D721Med (cell line): ENCODE results near the gene RGL2.
A peak's percentile ranks its signal among the peaks of the same experiment; 100 is the strongest.

Experiments used
- DNase-seq: peaks from one replicate; pipeline ENCODE4 v3.0.0; 2011; ENCODE audit warnings: low spot score; ENCODE audit not compliant: insufficient read length
- FAIRE-seq: peaks from 2 replicates; lab custom pipeline; 2011; peaks lifted over from hg19 to GRCh38; lab: Jason Lieb, UNC
- TF ChIP-seq, protein P1 (sequence below): IDR thresholded peaks from 2 replicates; pipeline ENCODE4 v1.5.1; 2012; ENCODE audit warnings: mild to moderate bottlenecking, control low read depth; ENCODE audit not compliant: insufficient read depth; ENCODE audit errors: missing control alignments

Gene RGL2

DNA sequence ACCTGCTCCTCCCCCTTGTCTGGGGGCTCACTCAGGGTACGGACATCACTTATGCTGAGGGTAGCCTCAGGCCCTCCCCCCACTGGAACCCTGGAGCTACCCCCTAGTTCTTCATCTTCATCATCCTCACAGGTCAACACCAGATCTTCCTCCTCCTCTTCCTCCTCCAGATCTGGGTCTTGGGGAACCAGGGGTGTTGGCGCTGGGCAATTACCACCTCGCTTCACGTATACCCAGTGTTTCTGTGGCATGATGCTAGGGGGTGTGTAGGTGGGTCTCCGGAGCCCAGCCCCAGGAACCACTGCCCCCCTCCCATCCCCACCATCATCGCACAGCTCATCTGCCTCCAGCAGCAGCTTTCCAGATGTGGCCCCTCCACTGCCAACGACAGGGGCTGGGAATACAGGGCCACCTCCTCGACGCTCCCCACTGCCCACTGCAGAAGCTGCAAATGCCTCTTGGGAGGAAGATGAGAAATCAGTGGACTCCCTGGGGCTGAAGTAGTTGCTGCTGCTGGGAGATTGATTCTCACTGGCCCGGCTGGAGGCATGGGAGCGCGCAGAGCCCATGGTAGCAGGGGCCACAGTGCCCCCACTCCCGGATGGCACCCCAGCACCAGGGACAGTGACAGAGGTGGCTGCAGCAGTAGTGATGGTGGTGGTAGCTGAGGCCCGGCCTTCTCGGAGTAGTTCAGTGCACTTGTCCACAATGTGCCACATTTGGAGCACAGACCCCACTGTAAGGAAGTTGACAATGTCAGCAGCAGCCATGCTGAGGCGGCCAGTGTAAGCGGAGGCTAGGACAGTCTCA lies 17.3 kb upstream of the RGL2 start:
- no peak for FAIRE-seq
- TF ChIP-seq, protein P1, sequence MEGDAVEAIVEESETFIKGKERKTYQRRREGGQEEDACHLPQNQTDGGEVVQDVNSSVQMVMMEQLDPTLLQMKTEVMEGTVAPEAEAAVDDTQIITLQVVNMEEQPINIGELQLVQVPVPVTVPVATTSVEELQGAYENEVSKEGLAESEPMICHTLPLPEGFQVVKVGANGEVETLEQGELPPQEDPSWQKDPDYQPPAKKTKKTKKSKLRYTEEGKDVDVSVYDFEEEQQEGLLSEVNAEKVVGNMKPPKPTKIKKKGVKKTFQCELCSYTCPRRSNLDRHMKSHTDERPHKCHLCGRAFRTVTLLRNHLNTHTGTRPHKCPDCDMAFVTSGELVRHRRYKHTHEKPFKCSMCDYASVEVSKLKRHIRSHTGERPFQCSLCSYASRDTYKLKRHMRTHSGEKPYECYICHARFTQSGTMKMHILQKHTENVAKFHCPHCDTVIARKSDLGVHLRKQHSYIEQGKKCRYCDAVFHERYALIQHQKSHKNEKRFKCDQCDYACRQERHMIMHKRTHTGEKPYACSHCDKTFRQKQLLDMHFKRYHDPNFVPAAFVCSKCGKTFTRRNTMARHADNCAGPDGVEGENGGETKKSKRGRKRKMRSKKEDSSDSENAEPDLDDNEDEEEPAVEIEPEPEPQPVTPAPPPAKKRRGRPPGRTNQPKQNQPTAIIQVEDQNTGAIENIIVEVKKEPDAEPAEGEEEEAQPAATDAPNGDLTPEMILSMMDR, result no peak
- DNase-seq, result no peak

DNA sequence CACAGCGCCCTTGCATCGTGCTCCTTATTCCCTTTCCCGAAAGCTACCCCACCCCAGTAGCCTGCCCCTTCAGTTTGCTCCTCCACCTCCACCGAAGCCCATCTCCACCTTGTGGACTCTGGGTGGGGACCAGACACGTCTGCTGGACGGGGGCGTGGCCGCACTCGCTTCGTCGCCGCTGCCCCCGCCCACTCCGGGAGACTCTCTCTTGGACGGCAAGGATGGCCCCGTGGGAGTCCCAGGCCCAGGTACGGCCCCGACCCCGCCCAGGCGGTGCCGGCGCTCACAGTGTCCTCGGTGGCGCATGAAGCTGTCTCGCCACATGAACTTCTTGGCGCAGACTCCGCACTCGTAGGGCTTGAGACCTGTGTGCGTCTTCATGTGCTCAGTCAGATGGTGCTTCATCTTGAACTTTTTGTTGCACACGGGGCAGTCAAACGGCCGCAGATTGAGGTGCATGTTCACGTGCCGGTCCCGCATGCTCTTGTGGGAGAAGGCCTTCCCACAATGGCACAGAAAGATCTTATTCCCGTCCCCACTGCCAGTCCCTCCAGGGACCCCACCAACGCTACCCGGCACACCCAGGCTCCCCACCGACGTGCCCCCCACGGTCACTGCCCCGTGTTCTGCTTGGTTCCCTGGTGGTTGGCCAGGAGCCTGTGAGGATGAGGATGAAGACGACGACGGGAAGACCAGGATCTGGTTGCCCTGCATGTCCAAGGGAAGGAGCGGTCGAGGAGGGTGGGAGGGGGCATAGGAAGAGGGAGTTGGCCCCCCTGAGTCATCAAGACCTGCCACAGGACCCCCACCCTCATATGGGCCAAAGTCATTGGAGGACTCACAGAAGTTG lies 16.4 kb upstream of the RGL2 start:
- DNase-seq (no peak), FAIRE-seq (no peak)
- TF ChIP-seq, protein P1, result no peak

DNA sequence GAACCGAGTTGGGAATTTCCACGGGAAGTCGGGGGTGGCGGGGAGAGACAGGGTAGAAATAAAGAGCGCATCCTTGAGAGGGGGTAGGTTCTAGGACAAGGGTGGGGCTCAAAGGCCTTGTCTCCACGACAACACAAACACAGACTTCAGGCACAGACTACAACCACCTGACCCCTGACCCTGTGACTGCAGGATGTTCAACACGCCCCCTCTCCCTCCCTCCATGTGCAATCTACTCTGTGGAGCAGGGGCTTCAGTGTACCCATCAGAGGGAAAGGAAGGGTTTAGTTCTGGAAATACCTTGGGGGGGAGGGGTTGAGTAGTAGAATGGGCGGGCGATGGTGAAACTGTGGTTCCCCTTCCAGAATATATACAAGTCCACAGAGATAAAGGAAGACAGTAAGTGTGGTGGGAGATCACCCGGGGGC lies 15.8 kb upstream of the RGL2 start:
- TF ChIP-seq, protein P1, result no peak
- no peak for FAIRE-seq
- no peak for DNase-seq

DNA sequence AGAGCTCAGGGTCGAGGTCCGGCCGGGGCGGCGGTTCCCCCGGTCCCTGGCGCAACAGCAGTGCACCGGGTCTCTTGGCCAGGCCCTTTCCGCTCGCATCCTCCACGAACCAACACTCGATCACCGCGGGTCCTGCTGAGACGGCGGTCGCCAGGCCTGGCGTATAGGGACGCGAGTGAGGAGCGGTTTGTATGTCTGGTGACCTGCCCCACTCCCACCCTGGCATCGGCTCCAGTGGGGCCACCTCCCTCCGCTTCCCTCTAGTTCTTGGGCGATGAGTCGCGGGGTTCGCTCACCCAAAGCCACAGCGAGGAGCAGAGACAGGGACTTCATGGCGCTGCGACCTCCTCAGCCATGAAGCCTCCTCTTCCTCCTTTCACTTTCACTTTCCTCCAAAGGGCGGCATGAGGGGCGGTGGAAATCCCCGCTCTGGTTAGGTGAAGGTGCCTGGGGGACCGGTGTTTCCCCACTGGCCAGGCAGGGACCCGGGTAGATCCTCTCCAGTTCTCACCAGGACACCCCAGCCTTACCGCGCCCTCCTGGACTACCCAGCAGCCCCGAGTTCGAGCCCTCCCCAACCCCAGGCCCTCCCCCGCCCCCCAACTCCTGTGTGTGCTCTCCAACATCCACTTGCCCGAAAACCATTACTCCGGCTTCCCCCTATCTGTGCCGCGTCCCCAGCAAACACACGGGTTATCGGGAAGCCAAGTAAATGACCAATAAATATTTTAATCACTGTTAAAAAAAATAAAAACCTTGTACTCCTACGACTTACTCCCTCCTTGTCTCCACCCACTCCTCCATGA lies 15.2 kb upstream of the RGL2 start, which contains the start of gene TAPBP:
Gene TAPBP (minus strand): TSS at position 370 of the 806 bp plus-strand sequence. CDS start 37 bp downstream, at position 333.
- DNase-seq (no peak), FAIRE-seq (no peak)
- TF ChIP-seq, protein P1, result no peak

DNA sequence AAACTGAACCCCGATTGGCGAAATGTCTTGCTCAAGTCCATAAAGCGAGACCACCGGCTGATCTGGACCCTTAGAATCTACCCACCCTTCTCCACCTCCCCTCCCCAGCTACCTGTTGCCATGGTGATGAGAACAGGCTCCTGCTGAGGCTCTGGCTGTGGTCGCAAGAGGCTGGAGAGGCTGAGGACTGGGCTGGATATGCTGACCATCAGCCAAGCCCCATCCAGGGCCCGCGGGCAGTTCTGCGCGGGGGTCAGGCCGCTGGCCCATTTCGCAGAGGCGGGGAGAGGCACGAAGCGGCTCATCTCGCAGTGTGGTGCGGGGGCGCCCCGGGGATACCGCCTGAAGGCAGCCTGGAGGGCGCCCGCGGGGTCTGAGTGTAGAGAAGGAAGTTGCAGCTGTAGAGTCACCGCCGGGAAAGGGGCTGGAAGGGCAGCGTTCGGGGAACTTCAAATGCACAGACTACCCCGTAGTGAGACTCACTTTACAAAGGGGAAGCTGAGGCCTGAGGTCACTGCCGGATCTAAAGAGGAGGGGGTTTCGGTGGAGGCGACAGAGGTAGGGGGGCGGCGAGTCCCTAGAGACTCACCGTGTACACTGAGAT lies 14.5 kb upstream of the RGL2 start:
- TF ChIP-seq, protein P1, result no peak
- no peak for FAIRE-seq
- DNase-seq, result no peak

DNA sequence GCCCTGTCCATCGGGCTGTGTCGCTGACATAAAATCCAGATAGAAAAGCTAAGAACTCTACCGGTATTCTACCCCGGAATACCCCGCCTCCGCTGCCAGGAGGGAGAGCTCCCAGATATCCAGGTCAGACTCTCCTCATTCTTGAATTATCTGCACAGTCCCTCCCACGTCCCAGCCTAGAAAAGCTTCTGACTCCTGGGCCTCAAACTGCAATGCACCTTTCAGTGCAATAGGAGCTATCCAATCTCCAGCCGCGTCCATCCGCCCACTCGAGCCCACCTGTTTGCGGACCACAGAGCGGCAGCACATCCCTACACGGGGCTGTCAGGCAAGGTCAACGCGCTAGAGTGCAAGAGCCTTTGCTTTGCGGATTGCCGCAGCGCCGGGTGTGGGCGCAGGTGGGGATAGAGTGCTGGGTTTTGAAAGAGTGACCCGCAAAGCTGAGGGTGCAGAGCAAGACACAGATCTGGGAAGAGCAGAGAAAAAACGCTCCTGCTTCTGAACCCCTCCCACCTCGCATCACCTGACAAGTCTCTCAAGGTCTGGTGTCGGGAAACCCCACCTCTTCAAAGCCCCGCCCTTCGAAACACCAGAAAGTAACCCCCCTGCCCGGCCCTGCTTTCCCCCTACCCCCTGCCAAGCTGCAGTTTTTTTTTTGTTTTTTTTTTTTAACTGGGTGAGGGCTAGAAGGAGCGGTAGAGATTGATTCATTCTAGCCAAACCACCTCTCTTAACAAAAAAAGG lies 13.8 kb upstream of the RGL2 start:
- FAIRE-seq, result no peak
- TF ChIP-seq, protein P1, result no peak
- DNase-seq, result peak; percentile 68
